Suppressor macrophage treated with lipopolysaccharide for 1 hour (primary cell): ENCODE measurements around the gene SPRR3.
A peak's percentile ranks its signal among the peaks of the same experiment; 100 is the strongest.

ENCODE experiments used
- DNase-seq, 3 donors: peaks; one replicate each; pipeline ENCODE4 v3.0.0-alpha.2; 2020 to 2022

SPRR3 gene, protein sequence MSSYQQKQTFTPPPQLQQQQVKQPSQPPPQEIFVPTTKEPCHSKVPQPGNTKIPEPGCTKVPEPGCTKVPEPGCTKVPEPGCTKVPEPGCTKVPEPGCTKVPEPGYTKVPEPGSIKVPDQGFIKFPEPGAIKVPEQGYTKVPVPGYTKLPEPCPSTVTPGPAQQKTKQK

DNA sequence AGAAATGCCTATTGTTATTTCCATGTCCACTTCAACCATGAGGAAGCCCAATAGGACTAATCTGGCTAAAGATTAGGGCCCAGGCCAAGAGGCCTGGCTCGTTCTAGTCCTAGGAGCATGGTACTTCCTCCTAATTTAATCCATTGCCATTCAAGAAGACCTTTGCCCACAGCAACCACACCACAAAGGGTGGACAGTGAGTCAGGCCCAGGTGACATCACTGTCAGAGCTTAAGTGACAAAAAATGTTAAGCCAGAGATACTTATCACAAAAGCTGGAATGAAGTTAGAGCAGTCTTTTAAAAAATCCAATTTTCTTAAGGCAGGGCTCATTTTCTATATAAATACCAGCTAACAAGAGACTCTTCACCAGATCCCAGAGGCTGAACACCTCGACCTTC is at the start of gene SPRR3:
Gene SPRR3, plus strand, starts transcription at position 368 of the 400 bp plus-strand sequence. CDS start 1,272 bp downstream, outside the sequence.
- DNase-seq: peak in 2 of 3 donors; percentile 26 to 35

DNA sequence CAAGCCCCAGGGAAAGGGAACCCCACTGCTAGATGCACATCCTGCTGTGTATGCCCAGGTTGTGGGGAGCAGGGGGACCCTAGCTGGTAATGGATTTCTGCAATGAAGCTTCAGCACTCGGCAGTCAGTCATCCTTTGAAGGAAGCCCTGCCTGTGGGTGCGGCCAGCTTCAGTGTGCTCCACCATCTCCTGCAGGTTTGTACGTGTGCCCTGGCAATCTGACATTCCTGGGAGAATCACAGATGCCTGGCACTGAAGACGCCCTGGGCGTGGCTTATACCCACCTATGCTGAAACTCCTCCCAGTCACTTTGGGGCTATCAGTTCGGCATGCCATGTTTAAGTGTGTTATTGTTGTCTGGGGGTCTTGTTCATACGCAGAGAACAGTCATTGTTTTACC is 47.8 kb upstream of the SPRR3 start:
- no peak for DNase-seq

DNA sequence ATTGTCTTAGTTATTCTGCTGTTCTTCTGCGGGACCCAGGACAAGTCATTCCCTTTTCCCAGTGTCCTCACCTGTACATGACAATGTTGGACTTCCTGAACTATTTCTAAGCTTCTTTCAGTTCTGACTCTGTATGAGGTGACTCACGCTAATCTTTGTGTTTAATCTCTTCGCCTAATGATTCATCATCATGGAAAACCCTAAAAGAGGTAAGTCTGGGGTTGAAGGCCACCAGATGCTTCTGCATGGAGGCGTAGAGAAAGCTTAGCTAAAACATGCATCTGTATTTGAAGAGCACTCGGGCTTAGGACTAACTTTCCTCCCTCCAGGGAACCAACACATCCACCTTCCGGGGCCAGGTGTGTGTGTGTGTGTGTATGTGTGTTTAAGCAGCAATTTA is 47.1 kb upstream of the SPRR3 start:
- no peak for DNase-seq

- no peak for DNase-seq
Observed at GRCh38 chr1:152957561-152957960, 44.0 kb upstream of the SPRR3 start.

GRCh38 chr1:152959273-152959672 is 42.3 kb upstream of the SPRR3 start:
- no peak for DNase-seq

DNA sequence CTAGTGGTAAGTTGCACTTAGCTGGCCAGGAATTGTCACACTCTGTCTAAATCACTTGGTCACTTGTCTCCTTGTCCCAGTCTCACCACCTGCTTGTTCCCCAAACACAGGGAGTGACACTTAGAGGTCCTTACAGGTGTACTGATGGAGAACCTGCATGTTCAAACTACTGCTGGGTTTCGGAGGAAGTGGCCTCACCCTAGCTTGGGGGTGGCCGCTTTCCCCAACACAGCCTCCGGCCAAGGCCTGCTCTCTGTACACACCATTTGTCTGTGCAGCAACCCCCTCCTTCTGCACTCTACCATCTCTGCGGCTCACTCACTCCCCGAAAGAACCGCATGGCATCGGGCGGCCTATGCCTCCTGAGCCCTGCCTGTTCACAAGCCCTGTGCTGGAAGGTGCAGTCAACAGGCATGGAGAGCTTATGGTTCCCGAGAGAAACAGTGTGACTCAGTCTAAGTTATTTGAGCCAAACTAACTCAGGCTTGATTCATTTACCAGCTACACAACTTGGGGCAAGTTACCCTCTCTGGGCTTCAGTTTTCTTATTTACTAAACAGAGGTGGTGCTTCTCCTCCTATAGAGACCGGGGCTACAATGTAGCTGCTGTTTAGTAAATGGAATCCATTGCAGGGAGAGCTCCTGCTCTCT is 41.6 kb upstream of the SPRR3 start:
- DNase-seq: no peak

- no peak for DNase-seq
Observed at GRCh38 chr1:152960452-152961044, 41.0 kb upstream of the SPRR3 start.

DNA sequence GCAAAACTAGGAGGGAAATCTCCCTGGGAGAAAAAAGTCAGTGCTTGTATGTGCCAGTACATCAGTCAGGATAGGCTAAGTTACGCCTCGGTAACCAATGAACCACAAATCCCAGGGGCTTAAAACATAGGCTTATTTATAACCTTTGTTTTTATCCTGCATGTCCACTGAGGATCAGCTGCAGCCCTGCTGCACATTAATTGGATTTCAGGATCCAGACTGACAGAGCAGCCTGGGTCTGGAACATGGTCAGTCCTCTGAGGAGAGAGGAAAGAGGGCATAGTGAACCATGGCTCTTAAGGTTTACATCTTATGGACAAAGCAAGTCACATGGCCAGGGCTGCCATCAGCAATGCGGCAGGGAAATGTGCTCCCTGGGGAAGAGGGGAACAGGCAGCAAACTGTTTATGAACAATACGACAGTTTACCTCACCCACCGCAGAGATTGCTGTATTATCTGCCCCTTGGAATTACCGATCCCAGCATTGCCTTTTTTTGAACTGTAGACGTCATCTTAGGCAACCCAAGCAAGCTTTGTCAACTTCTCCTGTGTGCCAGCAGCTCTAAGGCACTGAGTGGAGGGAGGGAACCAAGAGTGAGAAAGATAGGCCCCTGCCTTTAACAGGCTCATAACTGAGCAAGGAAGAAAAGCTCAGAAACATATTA is 40.2 kb upstream of the SPRR3 start:
- DNase-seq: no peak

- DNase-seq: no peak
Observed at GRCh38 chr1:152962876-152963415, 38.6 kb upstream of the SPRR3 start.

DNA sequence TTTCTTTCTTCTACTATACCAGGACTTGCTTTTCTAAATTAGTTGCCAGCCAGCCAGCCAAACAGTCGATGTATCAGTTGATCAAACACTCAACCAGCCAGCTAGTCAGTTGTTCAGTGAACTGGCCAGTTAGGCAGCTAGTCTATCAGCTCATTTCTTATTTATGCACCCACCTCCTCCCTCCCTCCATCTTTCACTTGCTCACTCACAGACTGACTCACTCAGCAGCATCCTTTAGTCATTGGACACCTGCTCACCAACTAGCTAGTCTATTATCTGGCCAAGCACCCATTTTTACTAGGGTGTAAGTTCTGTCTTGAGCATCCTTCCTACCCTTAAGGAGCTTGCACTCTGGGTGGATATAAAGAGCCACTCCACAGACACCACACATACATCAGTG is 37.0 kb upstream of the SPRR3 start:
- DNase-seq: no peak

GRCh38 chr1:152965853-152966252 is 35.7 kb upstream of the SPRR3 start:
- DNase-seq: no peak

- no peak for DNase-seq
Observed at GRCh38 chr1:152967201-152967600, 34.3 kb upstream of the SPRR3 start.

GRCh38 chr1:152968248-152968647 is 33.3 kb upstream of the SPRR3 start:
- peak; percentile 14 to 25 (median 18) for DNase-seq

GRCh38 chr1:152969036-152969435 is 32.5 kb upstream of the SPRR3 start:
- no peak for DNase-seq

- no peak for DNase-seq
Observed at GRCh38 chr1:152970495-152970894, 31.1 kb upstream of the SPRR3 start, which contains the start of gene SPRR4. Gene SPRR4 (plus strand): TSS chr1:152970648. CDS start chr1:152971891, 1,243 bp downstream.

- no peak for DNase-seq
Observed at GRCh38 chr1:152972196-152972886, 29.2 kb upstream of the SPRR3 start.

DNA sequence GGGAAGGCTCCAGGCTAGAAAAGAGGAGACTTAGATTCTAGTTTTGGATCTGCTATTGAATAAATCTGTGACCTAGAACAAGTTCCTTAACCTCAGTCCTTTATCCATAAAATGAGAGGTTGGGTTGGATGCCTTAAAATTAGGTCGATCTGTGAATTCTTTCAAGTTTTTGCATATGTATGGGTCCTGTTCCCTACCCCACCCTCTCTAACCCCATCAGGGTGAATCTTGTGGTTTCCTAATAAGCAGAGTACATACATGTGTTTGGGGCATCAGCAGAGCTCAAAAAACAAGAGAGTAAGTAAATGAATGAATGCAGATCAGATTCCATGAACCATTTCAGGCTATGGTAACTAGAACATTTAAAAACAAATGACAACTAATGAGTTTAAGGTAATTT is 24.9 kb upstream of the SPRR3 start:
- no peak for DNase-seq

GRCh38 chr1:152977614-152978013 is 23.9 kb upstream of the SPRR3 start:
- DNase-seq: no peak

DNA sequence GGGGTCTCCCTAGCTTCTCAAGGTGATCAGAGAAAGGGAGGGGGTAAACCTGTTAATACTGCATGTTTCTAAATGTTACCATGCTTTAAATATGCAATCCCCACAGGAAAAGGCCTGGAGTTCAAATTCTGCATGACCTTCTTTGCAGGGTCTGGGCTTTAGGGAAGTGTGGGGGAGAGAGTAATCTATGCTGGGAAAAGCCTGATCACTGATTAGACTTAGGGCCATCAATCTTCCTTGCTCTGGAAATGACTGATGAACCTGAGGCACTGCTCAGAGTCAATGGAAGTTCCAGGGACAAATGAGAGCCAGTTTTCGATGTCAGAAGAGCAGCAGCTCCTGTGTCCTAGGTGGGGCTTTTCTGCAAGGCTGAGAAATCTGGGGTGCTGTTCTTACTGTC is 20.9 kb upstream of the SPRR3 start:
- DNase-seq: no peak

DNA sequence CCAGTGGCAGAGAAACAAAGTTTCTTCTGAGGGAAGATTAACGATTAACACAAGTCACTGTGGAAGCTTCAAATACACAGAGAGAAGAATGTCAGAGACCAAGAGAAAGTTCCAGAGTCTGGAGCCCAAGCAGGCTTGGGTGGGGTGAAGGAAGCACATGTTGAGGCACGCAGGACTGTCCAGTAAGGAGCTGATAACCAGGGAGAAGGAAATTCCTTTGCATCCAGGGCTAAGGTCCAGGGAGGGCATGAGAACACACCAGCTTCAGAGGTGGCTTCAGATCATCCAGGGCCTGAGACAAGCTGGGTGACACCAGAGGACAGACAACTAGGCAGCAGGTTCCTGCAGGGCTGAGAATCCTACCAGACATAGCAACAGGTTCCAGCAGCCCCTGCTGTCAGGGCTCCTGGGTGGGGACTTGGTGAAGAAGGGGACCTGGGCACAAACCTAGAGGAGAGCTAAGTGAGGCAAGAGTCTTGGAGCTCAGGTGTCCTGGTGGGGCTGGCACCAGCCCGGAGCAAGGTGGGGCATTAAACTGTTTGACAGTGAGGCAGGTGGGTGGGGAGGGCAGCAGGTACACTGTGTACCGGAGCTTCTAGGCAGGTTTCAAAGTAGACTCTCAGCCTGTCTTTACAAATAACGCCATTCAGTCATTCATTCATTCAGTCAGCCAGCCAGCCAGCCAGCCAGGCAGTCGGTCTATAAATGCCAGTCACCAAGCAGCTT is 20.2 kb upstream of the SPRR3 start:
- no peak for DNase-seq

DNA sequence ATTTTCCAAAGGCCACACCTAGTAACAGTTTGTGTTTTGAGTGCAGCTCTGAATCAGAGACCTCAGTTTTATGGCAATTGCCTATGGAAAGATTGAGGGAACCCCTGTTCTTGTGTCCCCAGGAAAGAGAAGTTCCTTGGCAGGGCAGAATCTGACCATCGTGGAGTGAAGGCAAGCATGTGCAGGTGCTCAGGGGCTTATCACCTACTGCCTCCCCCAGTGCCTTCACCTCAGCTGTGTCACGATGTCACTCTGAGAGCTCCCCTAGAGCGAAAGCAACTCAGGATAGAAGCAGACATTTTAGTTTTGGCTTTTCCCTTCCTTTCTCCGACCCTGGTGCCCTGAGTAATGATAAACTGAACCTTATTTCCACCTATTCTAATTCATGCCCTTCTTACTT is 19.5 kb upstream of the SPRR3 start:
- no peak for DNase-seq

DNA sequence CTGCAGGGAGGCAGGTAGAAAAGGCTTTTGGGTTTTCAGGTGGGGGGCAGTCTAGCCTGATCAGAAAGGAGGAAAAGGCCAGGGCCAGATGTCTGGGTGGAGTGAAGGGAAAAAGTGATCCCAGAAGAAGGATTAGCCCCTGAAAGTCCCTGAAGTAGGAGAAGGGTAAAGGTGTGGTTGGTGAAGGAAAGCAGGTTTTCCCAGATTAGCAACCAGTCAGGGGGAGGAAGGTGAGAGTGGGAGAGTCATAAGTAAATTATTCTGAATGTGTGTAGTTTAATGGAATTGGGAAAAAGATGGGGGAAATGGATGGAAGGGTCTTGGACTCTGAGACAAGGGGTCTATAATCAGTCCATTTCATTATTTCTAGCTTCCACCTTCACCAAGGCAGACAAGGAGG is 18.3 kb upstream of the SPRR3 start:
- no peak for DNase-seq
